ENCODE results near the gene SLC5A2.
A peak's percentile ranks its signal among the peaks of the same experiment; 100 is the strongest.
"Not testable (repeated sequence)": the region's sequence is repeated elsewhere in the genome, so short reads cannot be mapped to it uniquely, and the experiment has no call there.

The SLC5A2 gene

DNA sequence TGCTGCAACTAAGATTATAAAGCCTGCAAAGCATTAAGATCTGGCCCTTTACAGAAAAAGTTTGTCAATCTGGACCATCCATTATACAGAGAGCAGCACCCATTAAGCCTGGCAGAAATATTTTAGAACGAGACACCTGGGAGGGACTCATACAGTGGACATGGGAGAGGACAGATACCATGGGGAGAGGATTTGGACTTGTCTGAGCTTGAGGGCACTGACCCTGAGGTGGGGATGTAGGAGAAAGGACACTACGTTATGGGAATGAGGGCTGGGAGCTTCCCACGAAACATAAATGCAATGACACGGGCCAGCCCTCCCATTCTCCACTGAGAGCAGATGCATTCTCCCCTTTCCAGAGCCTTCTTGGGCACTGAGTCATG is 19.0 kb downstream of the SLC5A2 start:
- DNase-seq = no peak

DNA sequence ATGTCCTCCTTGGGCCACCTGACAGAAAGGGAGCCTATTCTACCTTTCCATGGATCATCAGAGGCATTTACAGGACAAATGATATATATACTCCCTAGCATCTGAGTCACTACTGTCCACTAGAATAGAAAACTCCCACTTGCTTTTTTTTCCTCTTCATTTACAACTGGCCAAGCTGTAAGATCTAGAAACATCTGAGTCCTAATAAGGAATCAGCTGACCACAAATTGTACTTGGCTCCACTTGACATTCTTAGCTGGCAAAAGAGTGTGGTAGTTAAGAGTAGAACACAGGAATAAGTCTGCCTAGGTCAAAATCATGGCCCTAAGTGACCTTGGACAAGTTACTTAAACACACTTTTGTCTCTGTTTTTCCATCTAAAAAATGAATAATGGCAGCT is 20.1 kb downstream of the SLC5A2 start:
- DNase-seq = no peak

DNA sequence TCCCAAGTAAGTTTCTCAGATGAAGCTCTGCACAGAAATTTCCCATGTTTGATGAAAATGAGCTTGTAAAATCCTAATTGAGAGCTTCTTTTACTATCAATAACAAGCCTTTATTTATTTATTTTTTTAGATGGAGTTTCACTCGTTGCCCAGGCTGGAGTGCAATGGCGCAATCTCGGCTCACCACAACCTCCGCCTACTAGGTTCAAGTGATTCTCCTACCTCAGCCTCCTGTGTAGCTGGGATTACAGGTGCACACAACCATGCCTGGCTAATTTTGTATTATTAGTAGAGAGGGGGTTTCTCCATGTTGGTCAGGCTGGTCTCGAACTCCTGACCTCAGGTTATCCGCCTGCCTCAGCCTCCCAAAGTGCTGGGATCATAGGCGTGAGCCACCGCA is 20.6 kb downstream of the SLC5A2 start:
- DNase-seq = not testable (repeated sequence)

DNA sequence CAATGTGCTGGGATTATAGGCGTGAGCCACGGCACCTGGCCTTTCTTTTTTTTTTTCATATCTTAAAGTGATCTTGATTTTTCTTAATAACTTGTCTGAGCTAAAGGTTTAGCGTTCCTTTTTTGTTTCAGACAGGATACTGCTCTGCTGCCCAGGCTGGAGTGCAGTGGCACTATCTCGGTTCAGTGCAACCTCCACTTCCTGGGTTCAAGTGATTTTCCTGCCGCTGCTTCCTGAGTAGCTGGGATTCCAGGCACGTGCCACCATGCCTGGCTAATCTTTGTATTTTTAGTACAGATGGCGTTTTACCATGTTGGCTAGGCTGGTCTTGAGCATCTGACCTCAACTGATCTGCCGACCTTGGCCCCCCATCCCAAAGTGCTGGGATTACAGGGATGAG is 21.2 kb downstream of the SLC5A2 start:
- no peak for DNase-seq

DNA sequence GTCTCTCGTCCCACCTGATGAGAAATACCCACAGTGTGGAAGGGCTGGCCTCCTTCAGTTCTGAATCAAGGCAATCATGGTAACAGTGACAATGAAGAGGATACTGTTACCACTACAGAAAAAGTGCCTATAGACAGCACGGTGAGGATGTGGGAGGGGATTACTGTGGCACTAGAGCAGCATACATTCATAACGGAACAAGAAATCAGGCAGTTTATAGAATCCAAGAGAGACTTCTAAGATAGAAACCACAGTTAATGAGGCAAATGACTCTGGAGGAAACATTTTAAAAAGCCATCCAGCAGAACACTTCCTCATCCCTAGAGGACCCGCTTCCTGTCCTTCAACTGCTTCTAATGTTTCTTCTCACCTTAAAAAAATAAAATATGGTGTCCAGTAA is 22.6 kb downstream of the SLC5A2 start:
- no peak for DNase-seq

DNA sequence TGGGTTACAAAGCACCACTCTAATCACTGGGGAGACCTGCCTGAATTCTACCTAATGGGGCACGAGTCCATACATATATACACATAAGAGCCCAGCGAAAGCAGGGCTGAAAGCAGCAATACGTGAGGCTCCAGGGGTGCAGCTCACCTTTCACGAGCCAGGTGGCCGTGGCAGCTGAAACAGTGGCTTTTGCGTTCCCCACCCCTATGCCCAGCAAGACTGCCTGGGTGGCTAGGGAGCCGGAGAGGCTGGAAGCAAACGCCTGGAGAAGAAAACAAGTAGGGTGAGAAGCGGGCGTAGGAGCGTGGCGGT is 24.6 kb downstream of the SLC5A2 start:
- DNase-seq = no peak

DNA sequence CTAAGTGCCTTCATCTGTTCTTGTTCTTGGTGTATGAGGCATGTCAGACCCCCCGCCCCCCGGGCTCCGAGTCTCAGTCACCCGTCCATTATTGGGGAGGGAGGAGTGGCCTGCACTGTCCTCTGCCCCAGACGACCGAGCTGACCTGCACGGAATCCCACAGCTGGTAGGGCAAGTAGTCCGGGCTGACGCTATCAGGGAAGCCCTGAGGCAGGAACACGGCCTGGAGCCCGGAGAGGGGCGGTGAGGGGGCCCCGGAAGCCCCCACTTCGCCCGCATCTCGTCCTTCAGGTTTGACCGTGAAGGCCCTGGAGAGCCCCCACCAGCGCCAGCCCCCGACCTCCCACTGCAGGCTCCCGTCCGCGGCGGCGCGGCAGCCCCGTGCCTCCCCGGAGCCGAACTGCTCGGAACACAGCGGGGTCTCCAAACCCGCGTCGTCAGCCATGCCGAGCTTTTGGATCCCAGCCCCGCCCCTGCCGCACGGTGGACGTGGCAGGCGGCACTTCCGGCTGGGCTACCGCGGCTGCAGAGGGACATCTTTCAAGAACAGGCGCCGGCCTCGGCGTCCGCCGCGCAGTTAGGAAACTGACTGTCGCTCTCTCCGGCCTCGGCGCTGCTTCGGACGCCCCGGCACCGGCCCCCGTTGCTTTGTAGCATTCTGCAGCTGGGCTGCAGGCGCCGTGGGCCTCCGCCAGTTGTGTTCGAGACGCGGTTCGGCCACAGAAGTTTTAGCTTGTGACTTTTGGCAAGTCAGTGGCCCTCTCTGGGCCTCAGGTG is 25.2 kb downstream of the SLC5A2 start, which contains the start of gene RUSF1:
RUSF1 (minus strand) TSS at position 463 of the 777 bp plus-strand sequence; CDS start at position 445, 18 bp downstream.
- peak; percentile 79 for DNase-seq

DNA sequence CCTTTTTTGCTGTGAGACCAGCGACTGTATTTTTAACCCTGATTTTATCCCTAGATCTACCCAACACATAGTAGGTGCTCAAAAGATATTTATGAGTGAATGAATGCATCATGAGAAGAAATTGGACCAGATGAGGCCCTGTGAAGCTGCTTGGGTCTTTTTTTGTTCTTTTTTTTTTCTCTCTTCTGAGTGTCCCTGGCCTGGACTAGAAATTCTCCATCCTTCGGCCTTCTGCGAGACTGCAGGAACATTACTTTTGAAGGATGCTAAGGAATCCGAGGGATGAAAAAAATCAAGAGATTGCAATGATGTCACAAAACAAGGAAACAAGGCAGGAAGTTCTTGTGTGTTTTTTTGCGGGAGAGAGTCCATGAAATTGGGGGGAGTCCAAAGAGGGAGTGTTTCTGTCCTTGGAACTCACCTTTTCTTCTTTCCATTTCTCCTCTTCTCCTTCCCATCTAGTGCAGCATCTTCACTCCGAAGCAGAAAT is 25.8 kb downstream of the SLC5A2 start:
- no peak for DNase-seq

DNA sequence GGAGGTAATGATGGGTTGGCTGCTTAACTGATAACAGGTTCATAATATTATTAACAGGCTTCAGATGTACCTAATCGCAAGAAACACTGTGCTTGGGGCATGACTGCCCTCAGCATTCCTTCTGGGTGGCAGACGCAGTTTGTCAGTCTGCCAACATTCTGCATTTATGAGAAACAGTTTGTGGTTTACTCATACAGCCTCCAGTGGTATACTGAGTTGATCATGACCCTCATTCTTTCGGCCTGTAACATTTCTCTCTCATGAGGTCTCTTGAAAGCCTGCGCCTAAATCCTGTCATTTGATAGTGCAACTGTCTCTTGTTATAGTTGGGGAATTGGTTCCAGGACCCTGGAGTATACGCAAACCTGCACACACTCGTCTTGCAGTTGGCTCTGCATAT is 30.2 kb downstream of the SLC5A2 start:
- DNase-seq = no peak

DNA sequence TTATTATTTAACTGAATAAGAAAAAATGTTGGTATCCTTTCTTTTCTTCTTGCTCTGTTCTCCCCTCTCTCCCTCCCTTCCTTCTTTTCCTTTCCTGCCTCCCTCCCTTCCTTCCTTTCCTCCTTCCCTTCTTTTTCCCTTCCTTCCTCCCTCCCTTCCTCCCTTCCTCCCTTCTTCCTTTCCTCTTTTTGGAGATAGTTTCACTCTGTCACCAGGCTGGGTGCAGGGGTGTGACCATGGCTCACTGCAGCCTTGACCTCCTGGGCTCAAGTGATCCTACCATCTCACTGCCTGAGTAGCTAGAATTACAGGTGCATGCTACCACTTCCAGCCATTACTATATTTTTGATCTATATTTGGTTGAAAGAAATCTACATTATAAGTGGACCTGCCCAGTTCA is 31.0 kb downstream of the SLC5A2 start:
- DNase-seq = no peak

DNA sequence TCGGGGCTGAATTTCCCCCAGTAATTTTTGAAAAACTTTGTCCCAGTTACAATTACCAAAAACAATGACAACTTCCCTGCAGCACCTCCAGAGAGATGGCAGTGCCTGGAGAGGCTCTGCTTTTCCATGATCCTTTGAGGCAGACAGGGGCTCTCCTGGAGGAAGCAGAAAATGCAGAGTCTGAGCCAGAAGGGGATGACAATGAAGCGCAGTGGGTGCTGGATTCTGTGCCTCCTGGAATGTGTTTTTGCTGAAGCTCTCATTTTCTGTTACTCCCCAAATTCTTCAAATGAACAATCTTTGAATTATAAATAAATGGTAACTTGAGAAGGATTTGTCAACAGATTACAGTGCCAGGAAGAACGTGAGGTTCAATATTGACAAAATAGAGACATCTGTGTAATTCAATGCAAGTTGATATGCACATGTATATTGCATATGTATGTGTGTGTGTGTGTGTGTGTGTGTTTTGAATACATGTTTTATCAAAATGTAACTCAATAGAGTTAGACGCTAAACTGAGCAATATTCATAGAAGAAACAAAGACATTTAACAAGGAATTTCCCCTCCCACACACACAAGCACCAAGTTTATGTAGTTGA is 35.0 kb downstream of the SLC5A2 start:
- DNase-seq = no peak

DNA sequence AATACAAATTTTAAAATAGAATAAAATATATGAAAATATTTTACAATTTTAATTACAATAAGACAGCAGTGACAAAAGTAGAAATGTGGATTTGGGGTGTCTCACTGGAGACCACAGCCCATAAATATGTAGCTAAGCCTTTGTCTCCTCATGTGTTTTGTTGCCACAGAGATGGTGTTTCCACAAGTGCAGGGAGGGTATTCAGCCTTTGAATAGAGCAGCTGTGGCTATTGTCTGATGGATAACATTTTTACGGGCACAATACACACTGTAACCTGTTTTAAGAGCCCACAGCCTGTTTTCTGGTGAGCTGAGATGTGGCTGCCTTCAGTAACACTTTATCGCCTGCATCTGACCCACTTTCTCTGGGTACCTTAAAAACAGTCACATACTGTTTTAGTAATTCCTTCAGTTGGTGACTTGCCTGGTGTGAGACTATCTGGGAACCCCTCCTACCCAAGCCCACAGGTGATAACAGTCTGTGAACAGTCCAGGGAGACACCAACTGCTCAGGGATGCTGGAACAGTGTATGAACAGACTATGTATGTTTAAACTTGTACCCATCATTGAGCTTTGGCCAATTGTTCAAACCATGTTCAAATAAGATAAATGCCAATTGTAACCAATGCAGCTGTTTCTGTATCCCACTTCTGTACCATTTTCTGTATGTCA is 37.0 kb downstream of the SLC5A2 start:
- DNase-seq = no peak

DNA sequence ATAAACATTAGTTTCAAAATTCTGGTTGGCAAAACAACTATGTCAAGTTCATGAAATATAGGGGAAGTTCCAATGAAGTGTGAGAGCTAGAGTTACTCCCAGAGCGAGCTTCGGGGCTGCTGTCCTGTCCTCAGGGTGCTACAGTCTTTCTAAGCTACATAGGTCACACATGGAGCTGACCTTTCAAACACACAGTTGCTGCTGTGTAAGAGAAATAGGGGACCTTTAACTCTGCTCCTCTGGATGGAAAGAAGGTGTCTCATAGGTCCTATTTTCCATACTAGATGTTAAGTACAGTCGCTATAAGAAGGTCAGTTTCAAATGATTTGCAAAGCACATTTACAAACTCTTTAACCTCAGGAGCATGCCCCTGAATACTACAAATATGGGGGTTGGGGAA is 38.4 kb downstream of the SLC5A2 start:
- DNase-seq = no peak

DNA sequence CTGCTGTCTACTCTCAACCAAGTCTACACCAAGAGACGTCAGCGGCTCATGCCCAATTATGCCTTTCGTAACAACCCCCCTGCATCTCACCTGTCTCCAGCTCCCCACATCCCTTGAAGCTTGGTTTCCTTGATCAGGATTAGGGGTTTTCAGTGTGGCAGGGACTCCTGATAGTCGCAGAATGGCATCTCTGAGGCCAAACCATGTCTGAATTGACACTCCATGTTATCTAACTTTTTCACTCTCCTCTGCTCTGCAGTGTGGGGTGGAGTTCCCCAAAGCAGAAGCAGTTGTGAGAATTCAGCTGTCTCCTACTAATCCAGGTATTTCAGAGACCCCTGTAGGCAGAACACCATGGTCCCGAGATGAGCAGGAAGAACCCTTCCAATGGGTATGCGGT is 39.1 kb downstream of the SLC5A2 start:
- no peak for DNase-seq

DNA sequence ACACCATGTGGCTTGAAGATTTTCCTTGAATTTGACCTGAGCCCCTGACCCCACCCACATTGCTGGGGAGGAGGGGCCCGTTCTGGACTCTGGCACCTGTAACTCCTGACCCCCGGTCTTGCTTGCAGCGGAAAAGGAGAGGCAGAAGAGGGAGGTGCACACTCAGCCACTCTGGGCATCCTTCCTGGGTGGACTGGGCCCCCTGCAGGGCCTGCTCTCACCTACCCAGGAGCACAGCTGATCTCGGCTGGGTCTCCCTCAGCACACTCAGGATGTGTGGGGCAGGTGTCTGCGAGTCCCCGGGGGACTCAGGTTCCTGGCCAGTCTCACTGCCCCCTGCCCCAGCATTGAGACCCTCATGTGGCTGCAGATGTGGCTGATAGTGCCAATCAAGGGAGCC is 40.8 kb downstream of the SLC5A2 start:
- DNase-seq = not testable (repeated sequence)

DNA sequence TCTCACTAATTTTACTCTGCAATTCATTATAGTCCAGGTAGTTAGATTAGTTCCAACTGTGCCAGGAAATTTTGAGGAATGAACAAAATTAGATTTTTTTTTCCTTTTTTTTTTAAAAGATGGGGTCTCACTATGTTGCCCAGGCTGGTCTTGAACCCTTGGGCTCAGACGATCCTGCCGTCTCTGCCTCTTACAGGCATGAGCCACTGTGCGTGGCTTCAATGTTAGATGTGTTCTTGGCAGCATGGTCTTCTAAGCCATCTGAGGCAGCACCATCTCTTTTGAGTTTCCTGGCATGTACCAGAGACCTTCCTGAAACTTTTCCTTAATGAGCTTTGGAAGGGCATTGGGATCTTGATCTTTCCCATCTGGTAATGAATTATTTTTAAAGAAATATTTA is 42.2 kb downstream of the SLC5A2 start:
- no peak for DNase-seq

DNA sequence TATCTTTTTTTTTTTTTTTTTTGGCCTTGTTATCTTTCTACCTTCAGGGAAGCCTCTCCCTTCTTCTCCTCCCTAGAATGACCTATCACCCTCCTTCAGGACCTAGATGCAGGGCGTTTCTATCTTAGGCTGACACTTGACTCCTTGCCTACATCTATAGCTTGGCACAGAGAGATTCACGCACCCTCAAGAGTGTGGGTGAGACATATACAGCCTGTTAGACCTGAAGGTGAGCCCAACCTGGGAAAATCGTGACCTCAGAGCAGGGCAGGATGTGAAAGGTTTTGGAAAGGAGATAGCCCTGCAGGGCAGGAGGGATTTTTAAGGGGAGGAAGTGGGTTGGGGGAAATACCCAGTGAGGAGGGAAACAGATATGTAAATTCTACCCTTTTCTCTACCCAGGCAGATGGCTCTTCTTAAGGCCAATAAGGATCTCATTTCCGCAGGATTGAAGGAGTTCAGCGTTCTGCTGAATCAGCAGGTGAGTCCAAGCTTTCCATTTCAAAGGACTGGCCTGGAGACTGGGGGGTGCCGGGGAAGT is 44.9 kb downstream of the SLC5A2 start, which contains the start of gene AHSP:
AHSP (plus strand) TSS at position 167 of the 541 bp plus-strand sequence; CDS start at position 407, 240 bp downstream.
- DNase-seq = no peak

DNA sequence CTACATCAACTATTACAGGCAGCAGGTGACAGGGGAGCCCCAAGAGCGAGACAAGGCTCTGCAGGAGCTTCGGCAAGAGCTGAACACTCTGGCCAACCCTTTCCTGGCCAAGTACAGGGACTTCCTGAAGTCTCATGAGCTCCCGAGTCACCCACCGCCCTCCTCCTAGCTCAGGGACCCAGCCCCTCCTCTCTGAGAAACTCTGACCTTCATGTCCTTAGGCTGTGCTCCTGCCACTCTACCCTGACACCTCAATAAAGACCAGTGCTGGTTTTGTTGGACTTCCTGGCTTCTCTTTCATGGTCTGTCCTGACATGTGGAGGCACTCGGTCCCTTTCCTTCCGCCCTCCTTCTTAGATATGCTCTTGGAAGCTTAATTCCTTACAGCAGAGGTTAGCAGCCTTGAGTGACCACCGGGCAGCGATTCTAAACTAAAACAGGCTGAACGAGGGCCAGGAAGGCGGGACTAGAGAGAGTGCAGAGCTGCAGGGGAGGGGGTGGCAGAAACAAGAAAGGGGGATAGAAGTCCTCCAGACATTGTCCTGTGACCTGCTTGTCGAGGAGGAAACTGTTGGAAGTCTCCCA is 45.7 kb downstream of the SLC5A2 start:
- no peak for DNase-seq

DNA sequence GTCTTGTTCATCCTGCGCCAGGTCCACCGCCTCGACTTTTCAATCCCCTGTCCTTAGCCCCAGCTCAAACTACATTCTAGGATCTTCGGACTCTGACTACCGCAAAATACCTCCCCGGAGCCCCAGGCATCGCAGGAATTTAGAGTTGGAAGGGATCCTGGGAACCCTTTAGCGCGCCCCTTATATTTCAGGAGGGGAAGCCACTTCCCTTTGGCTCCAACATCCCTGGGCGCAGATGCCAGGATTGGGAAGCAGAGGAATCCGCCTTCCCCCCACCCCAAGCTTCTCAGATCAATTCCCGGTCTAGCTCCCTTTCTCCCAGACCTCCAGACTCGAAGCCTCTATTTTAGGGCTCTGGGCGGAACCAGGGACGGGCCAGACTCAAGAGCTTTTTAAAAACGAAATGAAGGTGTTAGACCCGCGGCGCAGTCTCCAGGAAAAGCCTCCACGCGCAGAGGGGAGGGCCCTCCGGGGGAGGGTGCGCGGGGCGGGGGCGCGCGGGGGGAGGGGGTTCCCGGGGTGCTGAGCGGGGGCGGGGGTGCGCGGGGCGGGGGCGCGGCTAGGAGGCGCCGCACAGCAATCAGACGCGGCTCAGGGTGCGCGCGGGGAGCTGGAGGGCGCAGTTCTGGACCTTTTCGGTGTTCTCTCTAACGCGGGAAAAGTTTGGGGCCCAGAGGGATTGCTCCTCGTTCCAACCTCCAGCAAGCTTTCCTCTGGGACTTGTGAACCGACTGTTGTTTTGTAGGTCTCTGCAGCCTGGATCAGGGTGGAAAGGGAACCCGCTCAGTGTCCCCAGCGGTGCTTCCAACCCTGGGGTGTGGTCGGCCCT is 46.4 kb downstream of the SLC5A2 start:
- DNase-seq = no peak

DNA sequence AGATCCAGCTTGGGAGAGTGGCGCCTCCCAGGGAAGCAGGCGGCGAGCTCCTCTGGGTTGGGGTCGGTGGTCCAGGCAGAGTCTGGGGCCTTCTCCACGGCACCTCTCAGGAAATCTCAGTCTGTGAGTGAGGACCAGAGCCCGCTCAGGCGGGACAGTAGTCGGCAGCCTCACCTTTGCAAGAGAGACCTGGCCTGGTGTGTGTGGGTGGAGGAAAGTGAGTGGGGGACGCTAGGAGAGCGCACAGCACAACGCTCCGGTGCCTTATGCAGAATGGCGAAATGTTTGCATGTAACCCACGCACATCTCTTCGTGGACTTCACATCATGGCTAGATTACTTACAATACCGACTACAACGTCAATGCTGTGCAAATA is 47.0 kb downstream of the SLC5A2 start:
- no peak for DNase-seq

DNA sequence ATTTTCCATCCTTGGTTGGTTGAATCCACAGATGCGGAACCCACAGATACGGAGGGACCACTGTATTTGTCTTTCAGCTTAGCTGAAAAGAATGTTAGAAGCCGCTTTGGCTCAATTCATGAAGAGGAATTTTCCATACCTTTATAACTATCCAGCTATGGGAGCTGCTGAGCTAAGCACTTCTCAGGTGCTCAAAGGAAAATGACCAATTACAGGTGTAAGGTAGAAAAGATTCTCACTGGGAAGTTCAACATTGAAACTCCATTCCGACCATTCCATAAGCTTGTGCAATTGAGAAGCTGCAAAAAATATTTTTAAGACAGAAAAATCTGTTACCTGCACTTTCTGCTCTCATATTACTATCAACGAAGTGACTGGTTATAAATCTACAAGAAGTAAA is 47.5 kb downstream of the SLC5A2 start:
- DNase-seq = no peak

DNA sequence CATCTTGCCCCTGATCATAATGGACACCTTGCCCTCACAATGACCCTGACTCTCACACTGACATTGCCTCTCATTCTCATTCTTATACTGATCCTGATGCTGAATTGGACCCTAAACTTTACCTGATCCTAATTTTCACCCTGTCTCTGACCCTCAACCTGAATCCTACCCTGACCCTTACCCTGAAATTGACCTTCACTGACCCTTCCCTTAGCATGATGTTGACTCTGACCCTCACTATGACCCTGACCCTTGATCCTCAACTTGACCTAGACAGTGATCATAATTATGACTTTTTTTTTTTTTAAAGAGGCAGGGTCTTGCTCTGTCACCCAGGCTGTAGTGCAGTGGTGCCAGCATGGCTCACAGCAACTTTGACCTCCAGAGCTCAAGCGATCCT is 48.2 kb downstream of the SLC5A2 start:
- DNase-seq = no peak

DNA sequence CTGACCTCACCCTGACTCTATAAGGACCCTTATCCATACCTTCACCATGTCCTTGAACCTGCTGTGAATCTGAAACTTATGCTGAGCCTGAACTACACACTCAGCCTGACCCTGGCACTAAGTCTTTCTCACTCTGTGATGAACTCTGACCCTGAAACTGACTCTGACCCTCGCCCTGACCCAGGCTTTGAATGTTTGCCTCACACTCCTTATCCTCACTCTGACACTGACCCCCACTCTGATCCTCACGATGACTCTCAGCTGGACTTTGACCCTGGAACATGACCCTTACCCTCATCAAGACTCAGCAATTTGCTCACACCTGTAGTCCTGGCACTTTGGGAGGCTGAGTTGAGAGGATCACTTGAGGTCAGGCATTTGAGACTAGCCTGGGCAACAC is 49.2 kb downstream of the SLC5A2 start:
- DNase-seq = no peak

Measured in activated gamma-delta T cell treated with Interleukin-2 at 50 U/mL for 16 hours (primary cell).